ENCODE data around the gene C1QL4. TPM values are rescaled to one million over a fixed set of nuclear protein-coding genes. Genes with fewer than 3 reads are reported as not detected.

The C1QL4 gene
- total and polyA plus RNA-seq, 9 of the 15 experiments (the other 6 are each of a cell fraction or from before 2014, with no cell fraction given): 0.08 to 2.1 (median 0.31) TPM

DNA sequence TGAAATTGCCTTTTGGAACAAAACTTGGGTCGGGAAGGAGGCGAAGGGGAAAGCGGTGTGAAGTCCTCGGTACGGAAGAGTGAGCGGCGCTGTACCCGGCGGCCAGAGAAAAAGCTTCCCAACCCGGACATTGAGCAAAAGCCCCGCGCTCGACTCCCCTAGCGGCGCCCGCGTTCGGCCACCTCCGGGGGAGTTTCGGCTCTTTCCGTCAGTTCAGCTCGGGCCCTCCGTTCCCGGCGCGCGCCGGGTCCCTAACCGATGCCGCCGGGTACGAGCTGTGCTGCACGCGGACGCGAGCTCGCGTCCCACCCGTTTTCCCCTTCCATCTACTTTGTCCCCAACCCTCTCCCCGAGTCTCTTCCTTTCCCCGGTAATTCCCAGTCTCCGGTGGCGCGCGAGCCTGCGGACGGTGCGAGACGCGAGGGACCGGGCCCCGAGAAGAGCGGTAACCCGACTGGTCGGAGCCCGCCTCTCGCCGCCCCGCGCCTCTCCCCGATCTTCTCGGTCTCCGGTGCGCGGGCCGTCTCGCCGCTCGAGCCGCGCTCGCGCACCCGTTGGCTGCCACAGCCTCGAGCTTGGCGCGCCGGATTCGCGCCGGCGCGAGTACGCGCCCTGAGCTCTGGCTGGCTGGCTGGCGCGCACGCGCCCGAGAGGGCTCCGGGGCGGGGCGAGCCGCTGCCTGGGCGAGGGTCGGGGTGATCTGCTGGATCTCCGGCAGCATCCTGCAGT, 29.8 kb upstream of the C1QL4 start:
- WGBS (ENCODE audit: insufficient coverage, low coverage, missing lambda C conversion rate): 1% methylated on average over 47 of the region's 97 CpGs
- Histone ChIP-seq H3K36me3 (ENCODE audit: control insufficient read depth, insufficient read depth, low read length) (no peaks in the 10 kb centered on the region), H3K9me3 (replicated peaks; ENCODE audit: control insufficient read depth, insufficient read depth, low read depth, low read length) (no peaks in the 10 kb centered on the region), H2AFZ (ENCODE audit: low read depth, low read length) (peak overlapping the region; percentile 98), H3K27ac (ENCODE audit: extremely low read depth, low read depth, low read length) (peak overlapping the region; percentile 96), H3K4me1 (replicated peaks in 1 of 2; ENCODE audit: control insufficient read depth in 2 of 2, insufficient read depth in 2 of 2, low read length in 2 of 2) (peaks cover 12 to 25% of the 10 kb centered on the region in 2 experiments; a peak in 3 of 5 replicates), H3K27me3 (ENCODE audit: control insufficient read depth in 2 of 2, insufficient read depth in 2 of 2, low read length in 2 of 2) (no peaks in the 10 kb centered on the region), H3K4me2 (ENCODE audit: insufficient read depth, low read length) (peak overlapping the region; percentile 99), H4K20me1 (replicated peaks; ENCODE audit: control insufficient read depth, insufficient read depth, low read length) (no peaks in the 10 kb centered on the region), H3K9me1 (ENCODE audit: control insufficient read depth, insufficient read depth, low read length) (no peaks in the 10 kb centered on the region), H3K4me3 (peak overlapping the region; percentile 75), H3K79me2 (ENCODE audit: control insufficient read depth, insufficient read depth, low read length) (peaks cover 45% of the 10 kb centered on the region), H3K9ac (ENCODE audit: insufficient read depth in 1 of 2, low read depth in 2 of 2, low read length in 2 of 2) (peak overlapping the region; percentile 93 to 96)
- ChIA-PET POLR2A (interaction anchor here (0.6 to 3.4 kb wide), 29 partner anchors 8 to 1872 kb away, joined by 3 to 17 read pairs (median 3); partner anchors contain the start of gene DNAJC22), CTCF (ENCODE audit: low intra/inter-chr PET ratio) (no interaction called here)
- TSS peak; percentile 93 for BruUV-seq (replicated peaks)
- in situ Hi-C loops (cut with MboI): no loop called here
- ATAC-seq (peak; percentile 90), DNase-seq (ENCODE audit: extremely low read depth in 1 of 4, low spot score in 3 of 4) (peak; percentile 75 to 97 (median 96)), FAIRE-seq (peak; percentile 76)
- intact Hi-C loops (cut with micrococcal nuclease): loop anchor here (5.0 kb wide), 1 partner anchor 55 kb away; no protein-coding TSS in a partner anchor
- TF ChIP-seq HCFC1 (IDR thresholded peaks at IDR 0.05; ENCODE audit: low read depth, low read length) (peak; percentile 48), NFE2 (IDR thresholded peaks at IDR 0.05; ENCODE audit: low read depth) (no peak), RCOR1 (IDR thresholded peaks at IDR 0.05; ENCODE audit: borderline replicate concordance in 1 of 2, low read depth in 2 of 2, low read length in 2 of 2) (peak in 1 of 2 experiments; percentile 91; a peak in 1 of 4 replicates), ZNF398 (CRISPR knock-in tag; IDR thresholded peaks at IDR 0.05) (no peak), SNIP1 (IDR thresholded peaks at IDR 0.05; ENCODE audit: low read depth) (0 out of 2 replicates have a peak, but pooled peaks have one; percentile 15), RBM25 (IDR thresholded peaks at IDR 0.05; ENCODE audit: low read depth, low read length, severe bottlenecking) (no peak), ZNF785 (CRISPR knock-in tag; IDR thresholded peaks at IDR 0.05) (no peak), CHD1 (IDR thresholded peaks at IDR 0.05; ENCODE audit: low read length) (no peak), ILF3 (IDR thresholded peaks at IDR 0.05; ENCODE audit: borderline replicate concordance) (no peak), TARDBP (IDR thresholded peaks at IDR 0.05) (peak; percentile 52; the same call in 1 of the 2 replicates), PTRF (tag; IDR thresholded peaks at IDR 0.05) (no peak), ZNF212 (CRISPR knock-in tag; IDR thresholded peaks at IDR 0.05) (no peak), ZBTB17 (CRISPR knock-in tag; IDR thresholded peaks at IDR 0.05) (no peak)
- TF ChIP-seq, protein P1, sequence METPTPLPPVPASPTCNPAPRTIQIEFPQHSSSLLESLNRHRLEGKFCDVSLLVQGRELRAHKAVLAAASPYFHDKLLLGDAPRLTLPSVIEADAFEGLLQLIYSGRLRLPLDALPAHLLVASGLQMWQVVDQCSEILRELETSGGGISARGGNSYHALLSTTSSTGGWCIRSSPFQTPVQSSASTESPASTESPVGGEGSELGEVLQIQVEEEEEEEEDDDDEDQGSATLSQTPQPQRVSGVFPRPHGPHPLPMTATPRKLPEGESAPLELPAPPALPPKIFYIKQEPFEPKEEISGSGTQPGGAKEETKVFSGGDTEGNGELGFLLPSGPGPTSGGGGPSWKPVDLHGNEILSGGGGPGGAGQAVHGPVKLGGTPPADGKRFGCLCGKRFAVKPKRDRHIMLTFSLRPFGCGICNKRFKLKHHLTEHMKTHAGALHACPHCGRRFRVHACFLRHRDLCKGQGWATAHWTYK (CRISPR knock-in tag; IDR thresholded peaks at IDR 0.05): no peak
- TF ChIP-seq, protein P2, sequence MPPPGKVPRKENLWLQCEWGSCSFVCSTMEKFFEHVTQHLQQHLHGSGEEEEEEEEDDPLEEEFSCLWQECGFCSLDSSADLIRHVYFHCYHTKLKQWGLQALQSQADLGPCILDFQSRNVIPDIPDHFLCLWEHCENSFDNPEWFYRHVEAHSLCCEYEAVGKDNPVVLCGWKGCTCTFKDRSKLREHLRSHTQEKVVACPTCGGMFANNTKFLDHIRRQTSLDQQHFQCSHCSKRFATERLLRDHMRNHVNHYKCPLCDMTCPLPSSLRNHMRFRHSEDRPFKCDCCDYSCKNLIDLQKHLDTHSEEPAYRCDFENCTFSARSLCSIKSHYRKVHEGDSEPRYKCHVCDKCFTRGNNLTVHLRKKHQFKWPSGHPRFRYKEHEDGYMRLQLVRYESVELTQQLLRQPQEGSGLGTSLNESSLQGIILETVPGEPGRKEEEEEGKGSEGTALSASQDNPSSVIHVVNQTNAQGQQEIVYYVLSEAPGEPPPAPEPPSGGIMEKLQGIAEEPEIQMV (tag; conservative IDR thresholded peaks at IDR 0.05; ENCODE audit: low read depth): no peak
- TF ChIP-seq, protein P3, sequence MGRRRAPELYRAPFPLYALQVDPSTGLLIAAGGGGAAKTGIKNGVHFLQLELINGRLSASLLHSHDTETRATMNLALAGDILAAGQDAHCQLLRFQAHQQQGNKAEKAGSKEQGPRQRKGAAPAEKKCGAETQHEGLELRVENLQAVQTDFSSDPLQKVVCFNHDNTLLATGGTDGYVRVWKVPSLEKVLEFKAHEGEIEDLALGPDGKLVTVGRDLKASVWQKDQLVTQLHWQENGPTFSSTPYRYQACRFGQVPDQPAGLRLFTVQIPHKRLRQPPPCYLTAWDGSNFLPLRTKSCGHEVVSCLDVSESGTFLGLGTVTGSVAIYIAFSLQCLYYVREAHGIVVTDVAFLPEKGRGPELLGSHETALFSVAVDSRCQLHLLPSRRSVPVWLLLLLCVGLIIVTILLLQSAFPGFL (CRISPR knock-in tag; IDR thresholded peaks at IDR 0.05): no peak

Data from K562 (cell line).